ENCODE results near the gene RPLP2. TPM values are rescaled to one million over a fixed set of nuclear protein-coding genes. Genes with fewer than 3 reads are reported as not detected.

Gene RPLP2
- total RNA-seq, 2 donors from 2014 or later, result 170 to 221 TPM

DNA sequence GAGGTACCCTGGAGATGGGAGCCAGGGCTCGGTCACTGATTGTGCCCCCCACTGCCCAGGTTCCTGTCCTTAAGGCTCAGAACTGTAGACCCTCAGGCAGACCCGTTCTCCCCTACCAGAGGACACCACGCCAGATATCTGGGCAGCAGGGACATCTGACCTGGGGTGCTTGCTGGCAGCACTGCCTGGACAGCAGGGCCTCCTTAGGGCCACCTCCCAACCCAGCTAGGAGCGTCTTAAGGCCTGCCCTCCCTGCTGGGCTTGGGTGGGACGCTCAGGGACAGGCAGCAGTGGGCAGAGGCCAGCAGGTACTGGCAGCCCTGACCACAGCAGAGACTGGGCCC is 29.5 kb downstream of the RPLP2 start:
- H3K9me3 ChIP-seq, result no peaks in the 10 kb centered on the region
- TF ChIP-seq, protein P1, sequence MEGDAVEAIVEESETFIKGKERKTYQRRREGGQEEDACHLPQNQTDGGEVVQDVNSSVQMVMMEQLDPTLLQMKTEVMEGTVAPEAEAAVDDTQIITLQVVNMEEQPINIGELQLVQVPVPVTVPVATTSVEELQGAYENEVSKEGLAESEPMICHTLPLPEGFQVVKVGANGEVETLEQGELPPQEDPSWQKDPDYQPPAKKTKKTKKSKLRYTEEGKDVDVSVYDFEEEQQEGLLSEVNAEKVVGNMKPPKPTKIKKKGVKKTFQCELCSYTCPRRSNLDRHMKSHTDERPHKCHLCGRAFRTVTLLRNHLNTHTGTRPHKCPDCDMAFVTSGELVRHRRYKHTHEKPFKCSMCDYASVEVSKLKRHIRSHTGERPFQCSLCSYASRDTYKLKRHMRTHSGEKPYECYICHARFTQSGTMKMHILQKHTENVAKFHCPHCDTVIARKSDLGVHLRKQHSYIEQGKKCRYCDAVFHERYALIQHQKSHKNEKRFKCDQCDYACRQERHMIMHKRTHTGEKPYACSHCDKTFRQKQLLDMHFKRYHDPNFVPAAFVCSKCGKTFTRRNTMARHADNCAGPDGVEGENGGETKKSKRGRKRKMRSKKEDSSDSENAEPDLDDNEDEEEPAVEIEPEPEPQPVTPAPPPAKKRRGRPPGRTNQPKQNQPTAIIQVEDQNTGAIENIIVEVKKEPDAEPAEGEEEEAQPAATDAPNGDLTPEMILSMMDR (IDR thresholded peaks at IDR 0.05), result no peak
- H3K4me1 ChIP-seq (ENCODE audit: control insufficient read depth in 1 of 2, low read depth in 2 of 2), result peaks cover 31 to 52% of the 10 kb centered on the region in 2 donors
- no peak overlapping the region for H3K27ac ChIP-seq
- H3K27me3 ChIP-seq (replicated peaks; ENCODE audit: insufficient read depth), result no peaks in the 10 kb centered on the region
- DNase-seq (ENCODE audit: low spot score), result no peak
- ATAC-seq (ENCODE audit: insufficient number of reproducible peaks, low FRiP score, low read depth), result no peak
- peaks cover 36% of the 10 kb centered on the region for H3K36me3 ChIP-seq
- H3K4me3 ChIP-seq, result no peak overlapping the region

DNA sequence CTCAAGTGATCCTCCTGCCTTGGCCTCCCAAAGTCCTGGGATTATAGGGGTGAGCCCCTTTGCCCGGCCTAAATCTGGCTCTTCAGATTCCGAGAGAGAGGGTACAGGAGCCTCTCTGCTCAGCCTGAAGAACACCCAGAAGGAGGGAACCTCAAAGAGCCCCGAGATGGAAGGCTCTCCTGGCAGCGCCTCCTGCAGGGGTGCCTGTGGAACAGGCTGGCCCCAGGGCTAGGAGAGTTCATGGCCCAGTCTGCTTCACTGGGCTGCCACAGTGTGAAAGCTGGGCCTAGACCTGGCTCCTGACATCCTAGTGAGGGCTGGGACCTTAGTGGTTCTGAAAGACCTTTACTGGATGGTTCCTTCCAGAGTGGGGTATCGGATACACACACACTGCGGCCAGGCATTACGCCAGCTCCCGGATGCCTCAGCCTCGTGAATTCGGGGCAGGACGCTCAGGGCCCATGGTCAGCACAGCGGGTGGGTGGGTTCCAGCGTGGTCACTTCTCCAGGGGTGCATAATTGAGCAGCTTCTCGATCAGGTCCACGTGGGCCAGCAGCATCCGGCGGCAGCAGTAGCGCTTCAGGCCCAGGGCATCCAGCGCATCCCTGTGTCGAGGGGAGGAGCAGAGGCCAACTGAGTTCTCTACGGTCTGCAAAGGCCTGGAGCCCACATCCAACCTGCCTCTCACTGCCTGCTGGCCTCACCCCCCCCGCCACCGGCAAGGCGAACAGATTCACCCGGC is 30.3 kb downstream of the RPLP2 start:
- DNase-seq (ENCODE audit: low spot score) (no peak), ATAC-seq (ENCODE audit: insufficient number of reproducible peaks, low FRiP score, low read depth) (no peak)
- no peaks in the 10 kb centered on the region for H3K27me3 ChIP-seq (replicated peaks; ENCODE audit: insufficient read depth)
- H3K4me3 ChIP-seq, result no peak overlapping the region
- TF ChIP-seq, protein P1 (IDR thresholded peaks at IDR 0.05), result no peak
- peaks cover 29 to 50% of the 10 kb centered on the region in 2 donors for H3K4me1 ChIP-seq (ENCODE audit: control insufficient read depth in 1 of 2, low read depth in 2 of 2)
- H3K36me3 ChIP-seq, result peaks cover 36% of the 10 kb centered on the region
- no peak overlapping the region for H3K27ac ChIP-seq
- no peaks in the 10 kb centered on the region for H3K9me3 ChIP-seq

DNA sequence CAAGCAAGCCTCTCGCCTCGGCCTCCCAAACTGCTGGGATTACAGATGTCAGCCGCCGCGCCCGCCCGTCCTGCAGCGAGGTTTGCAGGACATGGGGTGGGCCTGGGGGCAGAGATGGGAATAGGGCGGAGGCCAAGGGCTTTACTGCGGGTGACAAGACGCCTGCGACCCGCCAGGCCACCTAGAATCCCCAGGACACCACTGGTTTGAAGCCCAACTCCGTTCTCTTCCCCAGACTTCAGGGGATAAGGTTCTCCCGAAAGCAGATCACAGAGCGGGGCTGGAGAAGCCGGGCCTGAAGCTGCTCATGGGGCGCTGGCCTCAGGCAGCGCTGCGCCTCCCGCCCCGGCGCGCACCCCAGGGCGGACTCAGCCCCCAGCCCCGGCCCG is 32.2 kb downstream of the RPLP2 start:
- peaks cover 31 to 54% of the 10 kb centered on the region in 2 donors for H3K4me1 ChIP-seq (ENCODE audit: control insufficient read depth in 1 of 2, low read depth in 2 of 2)
- H3K27ac ChIP-seq, result peak overlapping the region; percentile 88 to 97
- TF ChIP-seq, protein P1 (IDR thresholded peaks at IDR 0.05), result no peak
- no peaks in the 10 kb centered on the region for H3K9me3 ChIP-seq
- ATAC-seq (ENCODE audit: insufficient number of reproducible peaks, low FRiP score, low read depth) (no peak), DNase-seq (ENCODE audit: low spot score) (no peak)
- peak overlapping the region; percentile 95 for H3K4me3 ChIP-seq
- no peaks in the 10 kb centered on the region for H3K27me3 ChIP-seq (replicated peaks; ENCODE audit: insufficient read depth)
- peaks cover 27% of the 10 kb centered on the region for H3K36me3 ChIP-seq

DNA sequence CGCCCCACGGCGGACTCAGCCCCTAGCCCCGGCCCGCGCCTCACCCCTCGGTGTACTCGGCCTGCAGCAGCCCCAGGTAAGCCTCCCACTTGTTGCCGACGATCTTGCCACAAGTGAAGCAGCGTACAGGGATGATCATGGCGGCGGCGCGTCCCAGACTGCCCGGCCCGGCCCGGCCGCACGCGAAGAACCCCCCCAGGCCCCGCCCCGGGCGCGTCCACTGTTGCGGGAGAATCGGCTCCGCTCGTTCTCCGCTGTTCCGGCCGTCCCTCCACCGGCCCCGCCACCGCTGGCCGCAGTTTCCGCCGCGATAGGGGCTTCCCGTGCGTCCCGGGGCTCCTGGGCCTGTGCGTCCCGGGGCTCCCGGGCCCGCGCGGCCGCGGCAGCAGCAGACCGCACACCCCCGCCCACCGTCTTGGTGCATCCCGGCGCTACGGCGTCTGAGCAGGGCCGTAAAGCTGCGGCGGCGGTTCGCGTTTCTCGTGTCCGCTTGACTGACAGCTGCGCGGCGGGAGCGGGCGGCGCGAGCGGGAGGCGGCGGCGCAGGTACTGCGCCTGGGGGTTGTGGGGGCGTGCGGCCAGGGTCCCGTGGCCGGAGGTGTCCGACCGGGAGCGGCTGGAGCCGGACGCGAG is 32.7 kb downstream of the RPLP2 start, which contains the start of the genes POLR2L and TSPAN4:
TSS of gene POLR2L (minus strand) at position 160 of the 633 bp plus-strand sequence. CDS start at position 139, 21 bp downstream.
TSS of gene TSPAN4 (plus strand) at position 483 of the 633 bp plus-strand sequence. CDS start 7,453 bp downstream, outside the sequence.
- peak; percentile 41 for ATAC-seq (ENCODE audit: insufficient number of reproducible peaks, low FRiP score, low read depth)
- no peaks in the 10 kb centered on the region for H3K27me3 ChIP-seq (replicated peaks; ENCODE audit: insufficient read depth)
- peak; percentile 60 for DNase-seq (ENCODE audit: low spot score)
- peaks cover 31 to 54% of the 10 kb centered on the region in 2 donors for H3K4me1 ChIP-seq (ENCODE audit: control insufficient read depth in 1 of 2, low read depth in 2 of 2)
- peaks cover 22% of the 10 kb centered on the region for H3K36me3 ChIP-seq
- TF ChIP-seq, protein P1 (IDR thresholded peaks at IDR 0.05), result no peak
- no peaks in the 10 kb centered on the region for H3K9me3 ChIP-seq
- peak within 1 kb of the TSS; percentile 95 for H3K4me3 ChIP-seq
- H3K27ac ChIP-seq, result peak within 1 kb of the TSS; percentile 88 to 97

DNA sequence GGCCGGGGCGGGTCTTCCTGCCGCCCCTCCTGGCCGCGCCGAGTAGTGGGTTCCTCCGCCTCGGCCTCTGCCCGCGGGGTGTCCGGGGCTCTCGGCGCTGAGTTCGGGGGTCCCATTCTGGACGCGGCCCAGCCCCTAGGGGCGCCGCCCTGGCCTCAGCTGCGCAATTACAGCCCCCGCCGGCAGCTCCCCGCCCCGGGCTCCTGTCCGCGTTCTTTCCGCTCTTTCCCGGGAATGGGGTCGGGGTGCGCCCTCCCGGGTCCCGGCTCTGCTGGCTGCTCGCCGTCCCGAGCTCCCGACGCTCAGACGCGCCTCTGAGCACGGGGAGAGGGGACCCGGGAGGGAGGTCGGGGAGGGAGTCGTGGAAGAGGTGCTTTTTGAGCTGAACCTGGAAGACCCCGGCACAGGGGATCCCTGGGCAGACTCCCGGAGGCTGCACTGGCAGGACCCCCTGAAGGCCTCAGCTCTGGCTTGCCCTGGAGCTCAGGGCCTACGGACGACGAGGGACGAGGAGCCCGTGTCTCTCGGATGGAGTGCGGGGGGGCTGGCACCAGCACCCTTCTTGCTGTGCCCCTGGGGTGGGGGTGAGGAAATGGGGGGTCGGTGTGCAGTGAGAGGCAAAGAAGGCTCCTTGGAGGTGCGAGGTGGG is 33.4 kb downstream of the RPLP2 start:
- Histone ChIP-seq H3K9me3 (no peaks in the 10 kb centered on the region), H3K4me3 (peak overlapping the region; percentile 95), H3K27ac (peak overlapping the region; percentile 88 to 97), H3K27me3 (replicated peaks; ENCODE audit: insufficient read depth) (no peaks in the 10 kb centered on the region), H3K4me1 (ENCODE audit: control insufficient read depth in 1 of 2, low read depth in 2 of 2) (peaks cover 33 to 54% of the 10 kb centered on the region in 2 donors), H3K36me3 (peaks cover 19% of the 10 kb centered on the region)
- TF ChIP-seq, protein P1 (IDR thresholded peaks at IDR 0.05), result no peak
- ATAC-seq (ENCODE audit: insufficient number of reproducible peaks, low FRiP score, low read depth), result no peak
- no peak for DNase-seq (ENCODE audit: low spot score)

Measured in thoracic aorta (tissue), 2 donors.